HG03558 (cell line): ENCODE data around the gene RNF224.

Source experiments
- ATAC-seq: cut with Tn5 transposase; IDR thresholded peaks from one replicate; pipeline ENCODE4 v1.9.1; 2021; ENCODE audit warnings: moderate number of reproducible peaks; ENCODE audit not compliant: unreplicated experiment; ENCODE audit errors: extremely low read depth

RNF224 gene

DNA sequence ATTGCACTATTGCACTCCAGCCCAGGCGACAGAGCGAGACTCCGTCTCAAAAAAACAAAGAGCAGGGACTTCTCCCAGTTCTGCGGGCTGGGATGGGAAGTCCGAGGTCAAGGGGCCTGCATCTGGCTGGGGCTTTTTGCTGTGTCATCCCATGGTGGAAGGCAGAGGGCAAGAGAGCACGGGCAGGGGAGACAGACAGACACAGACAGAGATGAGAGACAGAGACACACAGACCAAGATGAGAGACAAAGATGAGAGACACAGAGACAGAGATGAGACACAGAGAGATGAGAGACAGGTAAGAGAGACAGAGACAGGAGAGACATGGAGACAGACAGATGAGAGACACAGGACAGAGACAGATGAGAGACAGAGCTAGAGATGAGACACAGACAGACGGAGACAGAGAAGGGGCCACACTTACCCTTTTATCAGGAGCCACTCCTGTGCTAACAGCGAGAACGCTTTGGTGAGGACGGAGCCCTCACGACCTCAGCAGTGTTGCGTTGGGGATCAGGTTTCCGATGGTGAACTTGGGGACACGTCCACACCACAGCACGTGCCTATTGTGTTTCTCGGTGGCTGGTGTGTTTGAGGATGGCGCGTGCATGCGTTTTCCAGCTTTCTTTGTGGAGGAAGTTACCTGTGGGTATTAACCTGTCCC is 41.4 kb downstream of the RNF224 start:
- no peak for ATAC-seq

- no peak for ATAC-seq
Measured at GRCh38 chr9:137269231-137269772, 42.0 kb downstream of the RNF224 start.

- no peak for ATAC-seq
Measured at GRCh38 chr9:137270929-137271695, 43.8 kb downstream of the RNF224 start.

DNA sequence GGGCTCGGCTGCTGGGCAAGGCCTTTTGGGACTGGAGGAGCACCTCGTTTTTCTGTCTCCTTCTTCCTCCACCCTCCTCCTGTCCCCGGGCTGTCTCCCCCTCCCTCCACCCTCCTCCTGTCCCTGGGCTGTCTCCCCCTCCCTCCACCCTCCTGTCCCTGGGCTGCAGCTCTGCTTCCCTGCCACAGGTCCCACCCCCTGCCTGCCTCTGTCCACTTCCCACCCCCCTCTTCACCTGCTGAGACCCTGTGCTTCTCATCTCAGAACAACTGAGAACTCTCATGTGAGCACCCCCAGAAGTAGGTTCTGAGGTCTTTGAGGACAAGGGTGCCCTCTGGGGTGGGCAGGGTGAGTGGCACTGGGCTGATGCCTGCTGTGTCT is 44.4 kb downstream of the RNF224 start:
- ATAC-seq = no peak

GRCh38 chr9:137272241-137273094 is 45.2 kb downstream of the RNF224 start:
- no peak for ATAC-seq

- ATAC-seq = no peak
Measured at GRCh38 chr9:137273095-137273490, 45.8 kb downstream of the RNF224 start.

DNA sequence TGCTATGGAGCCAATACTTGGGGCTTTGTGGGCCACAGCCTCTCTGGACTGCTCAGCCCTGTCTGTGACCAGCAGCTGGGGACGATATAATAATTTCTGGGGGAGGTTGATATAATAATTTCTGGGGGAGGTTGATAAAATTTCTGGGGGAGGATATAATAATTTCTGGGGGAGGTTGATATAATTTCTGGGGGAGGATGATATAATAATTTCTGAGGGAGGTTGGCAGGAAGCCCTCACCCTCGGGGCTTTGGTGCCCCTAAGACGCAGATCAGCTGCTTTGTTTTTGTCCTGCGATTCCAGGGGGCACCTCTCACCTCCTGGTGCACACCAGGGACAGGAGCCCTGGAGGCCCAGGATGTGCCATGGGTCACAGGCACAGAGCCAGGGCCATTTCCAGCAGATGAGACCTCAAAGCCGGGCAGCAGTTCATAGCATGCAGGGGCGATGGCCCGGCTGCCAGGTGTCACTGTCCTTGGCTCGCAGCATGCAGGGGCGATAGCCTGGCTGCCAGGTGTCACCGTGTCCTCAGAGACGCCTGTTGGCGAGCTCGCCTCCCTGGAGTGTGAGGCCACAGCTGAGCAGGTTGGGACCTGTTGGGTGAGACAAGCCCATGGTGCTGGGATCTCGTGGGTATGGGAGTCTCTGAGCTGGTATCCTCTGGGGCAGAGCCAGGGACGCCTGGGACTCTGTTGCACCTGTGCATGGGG is 46.5 kb downstream of the RNF224 start:
- no peak for ATAC-seq

DNA sequence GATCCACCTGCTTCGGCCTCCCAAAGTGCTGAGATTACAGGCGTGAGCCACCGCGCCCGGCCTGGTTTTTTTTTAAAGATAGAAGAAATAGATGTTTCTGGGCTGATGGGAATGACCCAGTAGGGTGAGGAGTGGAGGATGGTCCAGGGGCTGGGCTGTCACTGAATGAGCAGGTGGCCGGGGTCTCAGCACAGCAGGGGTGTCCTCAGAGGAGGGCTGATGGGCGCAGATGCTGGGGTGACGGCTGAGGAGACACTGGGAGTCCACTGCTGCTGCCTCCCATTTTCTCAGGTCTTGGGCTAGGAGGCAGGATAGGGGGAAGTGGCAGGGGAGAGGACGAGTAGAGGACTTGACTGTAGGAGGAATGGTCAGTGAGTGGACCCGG is 47.9 kb downstream of the RNF224 start:
- no peak for ATAC-seq

GRCh38 chr9:137275588-137276472 is 48.5 kb downstream of the RNF224 start:
- no peak for ATAC-seq

- no peak for ATAC-seq
Measured at GRCh38 chr9:137276473-137277328, 49.4 kb downstream of the RNF224 start.

DNA sequence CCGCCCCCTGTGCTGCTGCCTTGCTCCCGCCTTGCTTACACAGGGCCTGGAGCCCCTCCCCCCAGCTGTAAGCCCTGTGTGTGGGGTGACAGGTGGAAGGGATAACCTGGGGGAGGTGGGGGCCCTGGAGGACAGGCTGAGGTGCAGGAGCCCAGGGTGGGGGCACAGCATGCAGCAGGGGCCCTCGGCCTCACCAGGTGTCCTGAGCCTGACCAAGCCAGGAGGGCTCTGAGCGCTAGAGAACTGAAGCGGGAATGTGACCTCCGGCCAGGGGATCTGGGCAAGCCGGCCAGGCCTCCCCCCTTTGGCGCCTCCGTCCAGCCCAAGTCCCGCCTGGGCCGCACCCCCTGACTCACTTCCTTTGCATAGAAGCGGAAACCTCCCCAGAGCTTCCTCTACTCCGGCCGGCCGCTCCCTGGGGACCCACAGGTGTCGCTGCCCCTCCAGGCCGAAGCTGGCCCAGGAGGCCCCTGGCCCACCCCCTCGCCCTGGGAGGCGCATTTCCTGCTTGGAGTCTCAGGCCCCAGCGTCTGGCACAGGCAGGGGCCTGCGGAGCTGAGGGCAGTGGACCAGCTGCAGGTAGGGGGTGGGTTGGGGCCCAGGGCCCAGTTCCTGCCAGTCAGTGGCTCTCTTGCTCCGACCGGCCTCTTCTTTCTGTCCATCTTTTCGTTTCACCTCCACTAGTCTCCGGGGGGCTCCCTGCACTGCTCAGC is 50.2 kb downstream of the RNF224 start, which contains the start of gene TOR4A:
TOR4A (plus strand) TSS at position 398 of the 713 bp plus-strand sequence. CDS start 964 bp downstream, outside the sequence.
- no peak for ATAC-seq

DNA sequence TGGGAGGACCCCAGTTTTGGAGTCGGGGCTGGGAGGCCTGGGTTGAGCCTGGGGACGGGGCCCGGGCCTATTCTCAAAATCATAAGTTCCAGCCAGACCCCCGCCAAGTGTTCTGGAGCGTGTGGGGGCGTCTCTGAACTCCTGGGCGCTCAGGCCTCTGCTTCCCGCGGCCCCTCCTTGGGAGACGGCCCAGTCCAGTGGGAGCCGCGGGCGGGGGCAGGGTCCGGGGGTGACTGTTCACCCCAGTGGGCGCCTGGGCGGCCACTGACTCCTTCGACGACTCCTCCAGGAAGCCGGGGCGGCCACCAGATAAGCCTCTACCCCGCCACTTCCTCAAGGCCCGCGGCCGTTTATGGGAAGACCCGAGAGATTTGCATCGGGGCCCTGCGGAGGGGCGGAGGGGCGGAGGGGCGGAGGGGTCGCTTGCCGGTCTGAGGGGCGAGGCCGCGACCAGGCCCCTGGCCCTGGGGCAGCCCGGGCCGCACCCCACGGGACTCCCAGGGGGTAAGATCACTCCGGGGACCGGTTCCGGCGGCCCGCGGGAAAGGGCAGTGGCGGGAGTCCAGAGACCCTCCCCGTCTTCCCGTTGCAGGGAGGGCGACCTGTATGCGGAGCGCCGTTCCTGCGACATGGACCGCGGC is 50.9 kb downstream of the RNF224 start:
- no peak for ATAC-seq
